ENCODE results near the gene SELENOO. TPM values are rescaled to one million over a fixed set of nuclear protein-coding genes. Genes with fewer than 3 reads are reported as not detected.

SELENOO gene
- total and polyA plus RNA-seq, 2 of the 13 experiments (the other 11 are each of a cell fraction or from before 2014, with no cell fraction given): 14.4 to 19.0 TPM

DNA sequence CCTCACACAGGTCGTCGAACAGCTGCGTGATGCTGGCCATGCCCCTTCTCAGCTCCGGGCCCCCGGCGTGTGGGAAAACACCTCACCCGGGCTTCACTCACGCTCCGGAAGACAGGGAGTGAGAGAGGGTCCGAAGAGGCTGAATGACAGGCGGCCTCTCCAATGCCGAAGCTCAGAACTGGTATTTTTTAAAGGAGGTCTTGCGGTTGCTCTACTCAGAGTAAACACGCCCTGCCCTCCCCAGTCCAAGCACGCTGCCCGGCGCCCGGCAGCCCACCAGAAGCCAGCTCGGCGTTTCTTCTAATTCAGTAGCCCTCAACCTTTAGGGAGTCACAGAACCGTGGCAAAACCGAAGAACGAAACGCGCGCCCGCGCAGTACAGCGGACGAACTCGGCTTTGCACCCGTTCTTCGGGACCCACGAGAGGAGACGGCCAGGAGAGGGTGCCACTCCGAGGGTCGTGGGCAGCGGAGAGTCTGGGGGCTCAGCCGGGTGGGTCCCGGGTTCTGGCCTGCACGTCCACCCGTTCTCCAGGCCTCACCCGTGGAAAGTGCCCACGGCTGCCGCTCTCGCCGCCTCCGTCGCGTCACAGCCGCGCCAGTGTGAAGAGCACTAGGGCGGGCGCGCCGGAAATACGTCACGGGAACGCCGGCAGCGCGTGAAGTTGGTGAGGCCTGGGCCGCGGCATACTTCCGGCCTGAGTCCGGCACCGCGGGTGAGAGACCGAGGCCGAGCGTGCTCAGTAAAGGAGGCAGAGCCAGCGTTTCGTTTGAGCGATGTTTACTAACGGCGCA is 43.8 kb downstream of the SELENOO start, which contains the start of gene TUBGCP6 (continued):
- TF ChIP-seq REL (CRISPR knock-in tag; conservative IDR thresholded peaks at IDR 0.05) (no peak), HOXA3 (CRISPR knock-in tag; IDR thresholded peaks at IDR 0.05) (peak; percentile 100)

DNA sequence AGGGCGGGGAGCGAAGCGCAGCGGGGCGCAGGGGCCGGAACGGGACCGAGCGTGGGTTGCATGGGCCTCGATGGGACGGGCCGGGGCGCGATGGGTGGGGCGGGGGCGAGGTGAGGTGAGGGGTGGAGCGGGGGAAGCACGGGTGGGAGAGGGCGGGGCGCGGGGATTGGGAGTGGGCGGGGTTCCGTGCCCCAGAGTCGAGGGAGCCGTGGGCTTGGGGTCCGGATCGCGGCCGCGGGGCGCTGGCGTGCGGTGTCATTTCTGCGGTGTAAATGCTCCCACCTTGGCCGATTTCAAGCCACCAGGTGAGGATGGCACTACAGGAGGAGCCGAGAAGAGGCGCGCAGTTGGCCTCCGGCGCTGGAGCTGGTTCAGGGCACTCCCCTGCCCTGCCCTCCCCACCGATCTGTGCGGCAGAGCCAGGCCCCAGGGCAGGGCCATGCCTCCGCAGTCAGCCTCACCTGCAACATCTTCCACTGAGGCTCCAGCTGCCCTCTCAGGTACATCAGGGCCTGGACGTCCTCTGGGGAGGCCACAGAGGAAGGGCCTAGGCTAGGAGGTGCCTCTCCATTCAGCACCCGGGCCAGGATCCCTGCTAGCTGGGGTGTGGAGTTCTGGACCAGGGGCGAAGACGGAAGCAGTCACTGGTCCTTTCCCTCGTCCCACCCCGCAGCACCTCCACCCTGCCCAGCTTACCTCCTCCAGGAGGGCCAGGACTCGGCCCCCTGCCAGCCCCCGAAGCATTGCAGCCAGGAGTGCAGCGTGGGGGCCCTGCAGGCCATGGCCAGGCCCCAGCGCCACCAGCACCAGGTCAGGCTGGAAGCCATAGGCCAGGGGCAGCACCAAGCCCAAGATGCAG is 44.6 kb downstream of the SELENOO start:
- Histone ChIP-seq H3K79me2 (ENCODE audit: insufficient read depth, low read length) (peaks cover 42% of the 10 kb centered on the region), H2AFZ (ENCODE audit: low read length) (no peak overlapping the region), H3K4me2 (ENCODE audit: low read depth, low read length) (peak overlapping the region; percentile 89), H3K9me3 (ENCODE audit: low read length) (no peaks in the 10 kb centered on the region), H3K27me3 (ENCODE audit: control insufficient read depth in 1 of 2, insufficient read depth in 2 of 2, low read length in 2 of 2) (no peaks in the 10 kb centered on the region; a peak in 1 of 5 replicates), H3K4me3 (replicated peaks in 1 of 3; ENCODE audit: insufficient read depth in 1 of 3, low read depth in 2 of 3, low read length in 3 of 3) (peak overlapping the region; percentile 77 to 98 (median 89)), H3K9ac (ENCODE audit: insufficient read depth, low read depth, low read length) (peak overlapping the region; percentile 85), H4K20me1 (ENCODE audit: insufficient read depth, low read length) (peaks cover 12% of the 10 kb centered on the region), H3K36me3 (replicated peaks in 1 of 2; ENCODE audit: control insufficient read depth in 1 of 2, insufficient read depth in 2 of 2, low read length in 2 of 2) (peaks cover 2 to 10% of the 10 kb centered on the region in 2 experiments; a peak in 3 of 5 replicates), H3K27ac (ENCODE audit: extremely low read length, insufficient read depth, low read length) (peak overlapping the region; percentile 77), H3K4me1 (ENCODE audit: insufficient read depth, low read length) (peaks cover 42% of the 10 kb centered on the region)
- POLR2A ChIA-PET: interaction anchor here (1.2 kb wide), 1 partner anchor 48 kb away, joined by 3 read pairs; no protein-coding TSS in a partner anchor
- CTCF ChIA-PET (ENCODE audit: low intra/inter-chr PET ratio, low total read pairs): no interaction called here
- in situ Hi-C loops (cut with HindIII; ENCODE audit: extremely low pct_ligation_motif_present, low pct_unique_long_range_greater_than_20kb): no loop called here
- WGBS (ENCODE audit: low lambda C conversion rate): 1% methylated on average over 19 of the region's 53 CpGs
- FAIRE-seq (no peak), DNase-seq (ENCODE audit: low spot score) (no peak), ATAC-seq (peak; percentile 10)
- intact Hi-C loops (cut with micrococcal nuclease; ENCODE audit: unreplicated experiment): loop anchor here (2.0 kb wide), 1 partner anchor 97 kb away; the partner anchor contains the start of gene PPP6R2
- BruUV-seq (replicated peaks): TSS peak; percentile 59
- TF ChIP-seq CREB1 (IDR thresholded peaks at IDR 0.05): no peak
- TF ChIP-seq CREB1 (CRISPR knock-in tag; IDR thresholded peaks at IDR 0.05): no peak; the same call in 1 of the 2 replicates
- TF ChIP-seq ZC3H13 (CRISPR knock-in tag; IDR thresholded peaks at IDR 0.05): 0 out of 2 replicates have a peak, but pooled peaks have one; percentile 17
- no peak for TF ChIP-seq TBX2 (CRISPR knock-in tag; IDR thresholded peaks at IDR 0.05; ENCODE audit: borderline replicate concordance)
- TF ChIP-seq BRD4 (CRISPR knock-in tag; IDR thresholded peaks at IDR 0.05): 0 out of 2 replicates have a peak, but pooled peaks have one; percentile 0
- no peak for TF ChIP-seq ZNF451 (CRISPR knock-in tag; IDR thresholded peaks at IDR 0.05)
- peak; percentile 33; the same call in 1 of the 2 replicates for TF ChIP-seq ZNF790 (CRISPR knock-in tag; IDR thresholded peaks at IDR 0.05; ENCODE audit: borderline replicate concordance)
- TF ChIP-seq AGO2 (optimal IDR thresholded peaks at IDR 0.05; ENCODE audit: low read depth, low read length): peak; percentile 13
- TF ChIP-seq ZNF570 (CRISPR knock-in tag; IDR thresholded peaks at IDR 0.05; ENCODE audit: borderline replicate concordance): no peak
- TF ChIP-seq RBFOX2 (IDR thresholded peaks at IDR 0.05; ENCODE audit: low read depth, low read length): peak; percentile 77
- no peak for TF ChIP-seq ZNF850 (CRISPR knock-in tag; conservative IDR thresholded peaks at IDR 0.05)
- TF ChIP-seq, protein P1, sequence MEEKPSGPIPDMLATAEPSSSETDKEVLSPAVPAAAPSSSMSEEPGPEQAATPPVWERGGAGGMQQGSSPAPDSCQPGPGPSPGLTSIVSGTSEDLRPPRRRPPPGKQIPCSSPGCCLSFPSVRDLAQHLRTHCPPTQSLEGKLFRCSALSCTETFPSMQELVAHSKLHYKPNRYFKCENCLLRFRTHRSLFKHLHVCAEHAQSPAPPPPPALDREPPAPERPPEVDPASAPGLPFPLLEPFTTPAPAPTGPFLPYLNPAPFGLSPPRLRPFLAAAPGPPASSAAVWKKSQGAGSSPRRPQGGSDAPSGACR (CRISPR knock-in tag; IDR thresholded peaks at IDR 0.05): no peak
- TF ChIP-seq KDM3A (CRISPR knock-in tag; IDR thresholded peaks at IDR 0.05; ENCODE audit: low read depth): 0 out of 2 replicates have a peak, but pooled peaks have one; percentile 3
- TF ChIP-seq KDM6A (CRISPR knock-in tag; IDR thresholded peaks at IDR 0.05; ENCODE audit: low read depth): no peak
- TF ChIP-seq, protein P2, sequence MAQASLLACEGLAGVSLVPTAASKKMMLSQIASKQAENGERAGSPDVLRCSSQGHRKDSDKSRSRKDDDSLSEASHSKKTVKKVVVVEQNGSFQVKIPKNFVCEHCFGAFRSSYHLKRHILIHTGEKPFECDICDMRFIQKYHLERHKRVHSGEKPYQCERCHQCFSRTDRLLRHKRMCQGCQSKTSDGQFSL (CRISPR knock-in tag; IDR thresholded peaks at IDR 0.05): 0 out of 2 replicates have a peak, but pooled peaks have one; percentile 4
- no peak for TF ChIP-seq NR2C2 (CRISPR knock-in tag; IDR thresholded peaks at IDR 0.05; ENCODE audit: borderline replicate concordance)
- TF ChIP-seq, protein P3, sequence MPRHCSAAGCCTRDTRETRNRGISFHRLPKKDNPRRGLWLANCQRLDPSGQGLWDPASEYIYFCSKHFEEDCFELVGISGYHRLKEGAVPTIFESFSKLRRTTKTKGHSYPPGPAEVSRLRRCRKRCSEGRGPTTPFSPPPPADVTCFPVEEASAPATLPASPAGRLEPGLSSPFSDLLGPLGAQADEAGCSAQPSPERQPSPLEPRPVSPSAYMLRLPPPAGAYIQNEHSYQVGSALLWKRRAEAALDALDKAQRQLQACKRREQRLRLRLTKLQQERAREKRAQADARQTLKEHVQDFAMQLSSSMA (CRISPR knock-in tag; IDR thresholded peaks at IDR 0.05): 0 out of 2 replicates have a peak, but pooled peaks have one; percentile 9
- TF ChIP-seq ZNF768 (CRISPR knock-in tag; IDR thresholded peaks at IDR 0.05): peak; percentile 5; the same call in 1 of the 2 replicates

Measured in HepG2 (cell line).